Measurements from ENCODE around the gene CXCL11. TPM values are rescaled to one million over a fixed set of nuclear protein-coding genes. Genes with fewer than 3 reads are reported as not detected.

The CXCL11 gene
- total RNA-seq, 1 donor from 2014 or later, result not detected

GRCh38 chr4:76036855-76037254, 985 bp upstream of the CXCL11 start:
- no peak for TF ChIP-seq CTCF (IDR thresholded peaks at IDR 0.05)
- Mint-ChIP-seq H3K36me3 (ENCODE audit: low read depth) (no peaks in the 10 kb centered on the region), H3K4me1 (ENCODE audit: low read depth) (peaks cover 4% of the 10 kb centered on the region), H3K4me3 (ENCODE audit: unreplicated experiment) (no peak overlapping the region), H3K27ac (ENCODE audit: unreplicated experiment) (no peak overlapping the region), H3K9me3 (ENCODE audit: low read depth) (no peaks in the 10 kb centered on the region), H3K27me3 (ENCODE audit: low read depth) (peaks cover 8% of the 10 kb centered on the region)
- DNase-seq (ENCODE audit: low spot score), result no peak

GRCh38 chr4:76035141-76035540, 729 bp downstream of the CXCL11 start:
- Mint-ChIP-seq H3K27ac (ENCODE audit: unreplicated experiment) (no peak overlapping the region), H3K9me3 (ENCODE audit: low read depth) (no peaks in the 10 kb centered on the region), H3K4me1 (ENCODE audit: low read depth) (no peaks in the 10 kb centered on the region), H3K27me3 (ENCODE audit: low read depth) (peaks cover 17% of the 10 kb centered on the region), H3K36me3 (ENCODE audit: low read depth) (no peaks in the 10 kb centered on the region), H3K4me3 (ENCODE audit: unreplicated experiment) (no peak overlapping the region)
- no peak for TF ChIP-seq CTCF (IDR thresholded peaks at IDR 0.05)
- no peak for DNase-seq (ENCODE audit: low spot score)

- Mint-ChIP-seq H3K9me3 (ENCODE audit: low read depth) (no peaks in the 10 kb centered on the region), H3K27me3 (ENCODE audit: low read depth) (peaks cover 48% of the 10 kb centered on the region), H3K4me3 (ENCODE audit: unreplicated experiment) (no peak overlapping the region), H3K4me1 (ENCODE audit: low read depth) (no peaks in the 10 kb centered on the region), H3K27ac (ENCODE audit: unreplicated experiment) (no peak overlapping the region), H3K36me3 (ENCODE audit: low read depth) (no peaks in the 10 kb centered on the region)
- no peak for DNase-seq (ENCODE audit: low spot score)
- TF ChIP-seq CTCF (IDR thresholded peaks at IDR 0.05), result no peak
These were observed 6.6 kb downstream of the CXCL11 start for GRCh38 chr4:76029300-76029699.

- Mint-ChIP-seq H3K36me3 (ENCODE audit: low read depth) (no peaks in the 10 kb centered on the region), H3K4me3 (ENCODE audit: unreplicated experiment) (no peak overlapping the region), H3K4me1 (ENCODE audit: low read depth) (no peaks in the 10 kb centered on the region), H3K9me3 (ENCODE audit: low read depth) (no peaks in the 10 kb centered on the region), H3K27ac (ENCODE audit: unreplicated experiment) (no peak overlapping the region), H3K27me3 (ENCODE audit: low read depth) (peaks cover 49% of the 10 kb centered on the region)
- TF ChIP-seq CTCF (IDR thresholded peaks at IDR 0.05), result no peak
- no peak for DNase-seq (ENCODE audit: low spot score)
These were observed 7.5 kb downstream of the CXCL11 start for GRCh38 chr4:76028350-76028765.

GRCh38 chr4:76024065-76024464, 11.8 kb downstream of the CXCL11 start:
- H3K4me1 Mint-ChIP-seq (ENCODE audit: low read depth), result no peaks in the 10 kb centered on the region
- no peak overlapping the region for H3K4me3 Mint-ChIP-seq (ENCODE audit: unreplicated experiment)
- H3K27ac Mint-ChIP-seq (ENCODE audit: unreplicated experiment), result no peak overlapping the region
- no peak for DNase-seq (ENCODE audit: low spot score)
- TF ChIP-seq CTCF (IDR thresholded peaks at IDR 0.05), result no peak
- peaks cover 45% of the 10 kb centered on the region for H3K27me3 Mint-ChIP-seq (ENCODE audit: low read depth)
- no peaks in the 10 kb centered on the region for H3K9me3 Mint-ChIP-seq (ENCODE audit: low read depth)
- no peaks in the 10 kb centered on the region for H3K36me3 Mint-ChIP-seq (ENCODE audit: low read depth)

Data from chondrocyte (in vitro differentiated cells).